ENCODE results near the gene UMODL1. TPM values are rescaled to one million over a fixed set of nuclear protein-coding genes. Genes with fewer than 3 reads are reported as not detected.
"Not testable (repeated sequence)": the region's sequence is repeated elsewhere in the genome, so short reads cannot be mapped to it uniquely, and the experiment has no call there.

Gene UMODL1
- total RNA-seq, 6 experiments from 2014 or later: 0.06 to 1.2 (median 0.75) TPM; not detected in 2

DNA sequence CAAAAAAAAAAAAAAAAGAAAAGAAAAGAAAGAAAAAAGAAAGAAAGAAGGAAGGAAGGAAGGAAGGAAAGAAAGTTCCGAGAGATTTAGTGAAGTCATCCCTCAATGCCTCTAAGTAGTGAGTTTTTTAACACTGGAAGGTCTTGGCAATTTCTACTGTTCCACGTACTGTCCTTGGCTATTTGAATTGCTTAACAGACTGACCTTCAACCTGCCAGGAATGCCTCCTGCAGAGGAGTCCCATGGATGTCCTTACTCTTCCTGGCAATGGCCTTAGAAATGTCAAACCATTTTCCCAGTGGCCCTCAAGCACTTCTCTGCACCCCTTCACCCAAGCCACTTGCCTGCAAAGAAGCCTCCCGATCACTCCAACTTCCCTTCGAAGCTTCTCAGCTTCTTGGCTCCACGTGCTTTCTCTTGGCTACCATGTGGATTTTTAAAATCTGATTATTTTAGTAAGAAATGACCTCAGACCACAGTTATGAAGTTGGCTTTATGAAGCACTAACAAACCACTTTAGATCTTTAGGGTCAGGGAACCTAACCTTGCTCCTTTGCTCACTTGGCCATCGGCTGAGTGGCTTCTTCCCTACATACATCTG, 104.1 kb downstream of the UMODL1 start:
- no peak overlapping the region for H3K4me3 ChIP-seq
- H3K4me1 ChIP-seq: no peaks in the 10 kb centered on the region
- H3K36me3 ChIP-seq: no peaks in the 10 kb centered on the region
- DNase-seq (no peak), ATAC-seq (peak in 2 of 4 donors; percentile 23 to 33)
- 84% methylated on average over 6 of the region's 6 CpGs for WGBS (ENCODE audit: insufficient coverage, low coverage, low lambda C conversion rate, missing lambda C conversion rate)
- no peaks in the 10 kb centered on the region for H3K9me3 ChIP-seq
- no peaks in the 10 kb centered on the region for H3K27me3 ChIP-seq
- no peak overlapping the region for H3K27ac ChIP-seq
- TF ChIP-seq, protein P1, sequence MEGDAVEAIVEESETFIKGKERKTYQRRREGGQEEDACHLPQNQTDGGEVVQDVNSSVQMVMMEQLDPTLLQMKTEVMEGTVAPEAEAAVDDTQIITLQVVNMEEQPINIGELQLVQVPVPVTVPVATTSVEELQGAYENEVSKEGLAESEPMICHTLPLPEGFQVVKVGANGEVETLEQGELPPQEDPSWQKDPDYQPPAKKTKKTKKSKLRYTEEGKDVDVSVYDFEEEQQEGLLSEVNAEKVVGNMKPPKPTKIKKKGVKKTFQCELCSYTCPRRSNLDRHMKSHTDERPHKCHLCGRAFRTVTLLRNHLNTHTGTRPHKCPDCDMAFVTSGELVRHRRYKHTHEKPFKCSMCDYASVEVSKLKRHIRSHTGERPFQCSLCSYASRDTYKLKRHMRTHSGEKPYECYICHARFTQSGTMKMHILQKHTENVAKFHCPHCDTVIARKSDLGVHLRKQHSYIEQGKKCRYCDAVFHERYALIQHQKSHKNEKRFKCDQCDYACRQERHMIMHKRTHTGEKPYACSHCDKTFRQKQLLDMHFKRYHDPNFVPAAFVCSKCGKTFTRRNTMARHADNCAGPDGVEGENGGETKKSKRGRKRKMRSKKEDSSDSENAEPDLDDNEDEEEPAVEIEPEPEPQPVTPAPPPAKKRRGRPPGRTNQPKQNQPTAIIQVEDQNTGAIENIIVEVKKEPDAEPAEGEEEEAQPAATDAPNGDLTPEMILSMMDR (IDR thresholded peaks at IDR 0.05): no peak
- TF ChIP-seq POLR2A (IDR thresholded peaks at IDR 0.05): no peak
- intact Hi-C loops (cut with DNase I): no loop called here

DNA sequence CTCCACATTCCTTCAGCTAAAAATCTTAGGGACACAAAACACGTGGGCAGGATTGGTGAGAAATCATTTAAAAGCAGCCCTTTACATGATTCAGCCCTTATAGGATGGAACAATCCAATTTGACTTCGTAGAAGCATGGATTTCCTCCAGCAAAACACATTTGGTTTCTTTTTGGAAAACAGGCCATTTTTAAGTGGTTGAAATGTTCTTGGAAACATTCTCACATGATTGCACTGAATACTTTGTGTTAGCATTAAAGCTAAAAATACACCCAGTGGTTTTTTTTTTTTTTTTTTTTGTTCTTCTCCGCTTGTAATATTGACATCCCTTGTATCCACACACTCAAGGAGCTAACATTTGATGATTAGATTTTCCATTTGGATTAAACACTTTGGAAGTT, 105.7 kb downstream of the UMODL1 start:
- no peaks in the 10 kb centered on the region for H3K9me3 ChIP-seq
- H3K36me3 ChIP-seq: no peaks in the 10 kb centered on the region
- intact Hi-C loops (cut with DNase I): no loop called here
- no peaks in the 10 kb centered on the region for H3K4me1 ChIP-seq
- TF ChIP-seq, protein P1 (IDR thresholded peaks at IDR 0.05): no peak
- TF ChIP-seq POLR2A (IDR thresholded peaks at IDR 0.05): no peak
- no peak for DNase-seq
- H3K27ac ChIP-seq: no peak overlapping the region
- H3K4me3 ChIP-seq: no peak overlapping the region
- H3K27me3 ChIP-seq: no peaks in the 10 kb centered on the region
- ATAC-seq: no peak
- WGBS (ENCODE audit: insufficient coverage, low coverage, low lambda C conversion rate, missing lambda C conversion rate): 52% methylated on average over 3 of the region's 3 CpGs

DNA sequence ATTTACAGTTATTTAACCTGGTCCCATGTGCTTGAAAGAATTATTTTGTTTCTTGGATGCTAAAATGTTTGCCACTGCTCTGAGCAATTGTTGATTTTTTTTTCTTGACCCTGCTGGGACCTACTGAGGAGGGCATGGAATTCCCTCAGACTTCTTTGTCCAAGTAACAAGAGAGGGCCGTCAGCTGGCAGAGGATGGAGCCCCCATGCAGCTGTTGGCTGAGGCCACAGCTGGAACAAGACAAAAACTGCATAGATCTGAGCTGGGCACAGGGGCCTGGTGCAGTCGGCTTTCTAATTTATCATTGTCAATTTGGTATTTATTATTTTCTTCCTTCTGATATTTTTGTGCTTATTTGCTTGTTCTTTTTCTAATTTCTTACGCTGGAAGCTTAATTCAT, 108.2 kb downstream of the UMODL1 start:
- Histone ChIP-seq H3K27me3 (no peaks in the 10 kb centered on the region), H3K4me1 (no peaks in the 10 kb centered on the region), H3K9me3 (no peaks in the 10 kb centered on the region), H3K27ac (no peak overlapping the region), H3K4me3 (no peak overlapping the region), H3K36me3 (no peaks in the 10 kb centered on the region)
- intact Hi-C loops (cut with DNase I): no loop called here
- WGBS (ENCODE audit: insufficient coverage, low coverage, low lambda C conversion rate, missing lambda C conversion rate): 64% methylated on average over 3 of the region's 3 CpGs
- ATAC-seq: no peak
- no peak for DNase-seq
- no peak for TF ChIP-seq POLR2A (IDR thresholded peaks at IDR 0.05)
- TF ChIP-seq, protein P1 (IDR thresholded peaks at IDR 0.05): no peak

DNA sequence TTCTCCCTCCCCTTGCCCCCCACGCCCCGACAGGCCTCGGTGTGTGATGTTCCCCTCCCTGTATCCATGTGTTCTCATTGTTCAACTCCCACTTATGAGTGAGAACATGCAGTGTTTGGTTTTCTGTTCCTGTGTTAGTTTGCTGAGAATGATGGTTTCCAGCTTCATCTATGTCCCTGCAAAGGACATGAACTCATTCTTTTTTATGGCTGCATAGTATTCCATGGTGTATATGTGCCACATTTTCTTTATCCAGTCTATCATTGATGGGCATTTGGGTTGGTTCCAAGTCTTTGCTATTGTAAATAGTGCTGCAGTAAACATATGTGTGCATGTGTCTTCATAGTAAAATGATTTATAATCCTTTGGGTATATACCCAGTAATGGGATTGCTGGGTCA, 108.9 kb downstream of the UMODL1 start:
- H3K27me3 ChIP-seq; ATAC-seq; H3K36me3 ChIP-seq; H3K9me3 ChIP-seq; DNase-seq; H3K4me3 ChIP-seq; intact Hi-C loops (cut with DNase I); H3K4me1 ChIP-seq; H3K27ac ChIP-seq: not testable (repeated sequence)
- WGBS (ENCODE audit: insufficient coverage, low coverage, low lambda C conversion rate, missing lambda C conversion rate): 92% methylated on average over 2 of the region's 3 CpGs

- intact Hi-C loops (cut with DNase I): no loop called here
- no peaks in the 10 kb centered on the region for H3K4me1 ChIP-seq
- H3K4me3 ChIP-seq: no peak overlapping the region
- TF ChIP-seq, protein P1 (IDR thresholded peaks at IDR 0.05): no peak
- TF ChIP-seq POLR2A (IDR thresholded peaks at IDR 0.05): no peak
- DNase-seq: no peak
- H3K9me3 ChIP-seq: no peaks in the 10 kb centered on the region
- ATAC-seq: no peak
- H3K27me3 ChIP-seq: no peaks in the 10 kb centered on the region
- WGBS (ENCODE audit: insufficient coverage, low coverage, low lambda C conversion rate, missing lambda C conversion rate): 61% methylated on average over 3 of the region's 4 CpGs
- no peaks in the 10 kb centered on the region for H3K36me3 ChIP-seq
- no peak overlapping the region for H3K27ac ChIP-seq
Measured at GRCh38 chr21:42182713-42183371, 111.7 kb downstream of the UMODL1 start.
